ENCODE measurements around the gene RHOU.

The RHOU gene

DNA sequence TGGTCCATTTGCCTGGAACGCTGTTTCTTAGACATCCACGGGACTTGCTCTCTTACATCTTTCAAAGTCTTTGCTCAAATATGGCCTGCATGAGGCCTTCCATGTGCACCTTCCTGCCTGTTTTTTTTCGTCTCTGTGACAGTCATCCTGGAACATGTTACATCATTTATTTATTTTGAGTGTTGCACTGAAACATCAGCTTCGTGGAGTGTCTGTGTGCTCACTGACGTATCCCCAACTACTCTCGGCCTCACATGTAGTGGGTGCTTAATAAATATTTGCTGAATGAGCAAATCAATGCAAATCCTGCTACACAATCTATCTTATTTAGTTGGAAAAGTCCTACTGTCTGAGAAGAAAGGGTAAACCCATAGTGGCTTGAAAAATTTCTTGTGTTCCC, 11.4 kb upstream of the RHOU start:
- TF ChIP-seq, protein P1, sequence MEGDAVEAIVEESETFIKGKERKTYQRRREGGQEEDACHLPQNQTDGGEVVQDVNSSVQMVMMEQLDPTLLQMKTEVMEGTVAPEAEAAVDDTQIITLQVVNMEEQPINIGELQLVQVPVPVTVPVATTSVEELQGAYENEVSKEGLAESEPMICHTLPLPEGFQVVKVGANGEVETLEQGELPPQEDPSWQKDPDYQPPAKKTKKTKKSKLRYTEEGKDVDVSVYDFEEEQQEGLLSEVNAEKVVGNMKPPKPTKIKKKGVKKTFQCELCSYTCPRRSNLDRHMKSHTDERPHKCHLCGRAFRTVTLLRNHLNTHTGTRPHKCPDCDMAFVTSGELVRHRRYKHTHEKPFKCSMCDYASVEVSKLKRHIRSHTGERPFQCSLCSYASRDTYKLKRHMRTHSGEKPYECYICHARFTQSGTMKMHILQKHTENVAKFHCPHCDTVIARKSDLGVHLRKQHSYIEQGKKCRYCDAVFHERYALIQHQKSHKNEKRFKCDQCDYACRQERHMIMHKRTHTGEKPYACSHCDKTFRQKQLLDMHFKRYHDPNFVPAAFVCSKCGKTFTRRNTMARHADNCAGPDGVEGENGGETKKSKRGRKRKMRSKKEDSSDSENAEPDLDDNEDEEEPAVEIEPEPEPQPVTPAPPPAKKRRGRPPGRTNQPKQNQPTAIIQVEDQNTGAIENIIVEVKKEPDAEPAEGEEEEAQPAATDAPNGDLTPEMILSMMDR (IDR thresholded peaks at IDR 0.05; ENCODE audit: borderline replicate concordance, insufficient read depth, low read depth, low read length): no peak

GRCh38 chr1:228725178-228725577, 10.1 kb upstream of the RHOU start:
- H3K4me3 ChIP-seq (ENCODE audit: low read depth, low read length): no peak overlapping the region
- TF ChIP-seq, protein P1 (IDR thresholded peaks at IDR 0.05; ENCODE audit: borderline replicate concordance, insufficient read depth, low read depth, low read length): no peak

More for the DNA sequence above, 11.4 kb upstream of the RHOU start:
- H3K4me3 ChIP-seq (ENCODE audit: low read depth, low read length): no peak overlapping the region

- TF ChIP-seq, protein P1 (IDR thresholded peaks at IDR 0.05; ENCODE audit: borderline replicate concordance, insufficient read depth, low read depth, low read length): no peak
- H3K4me3 ChIP-seq (ENCODE audit: low read depth, low read length): no peak overlapping the region
Observed at GRCh38 chr1:228727681-228728171, 7.6 kb upstream of the RHOU start.

DNA sequence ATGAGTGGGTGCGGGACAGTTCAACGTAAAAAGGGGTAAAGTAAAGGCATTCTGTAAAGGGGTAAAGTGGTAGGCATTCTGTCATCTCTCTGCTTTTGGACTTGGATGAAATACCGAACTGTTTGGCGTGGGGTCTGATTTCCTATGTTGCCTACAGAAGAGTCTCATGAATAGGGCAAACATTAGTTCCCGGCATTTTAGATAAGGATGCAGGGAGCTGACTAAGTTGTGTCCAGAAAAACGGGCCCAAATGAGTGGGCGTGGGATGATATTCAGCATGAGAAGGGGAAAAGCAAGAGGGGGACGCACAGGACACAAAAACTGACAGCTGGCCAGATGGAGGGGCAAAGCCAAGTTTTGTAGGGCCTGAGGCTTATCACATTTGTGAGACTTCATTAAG, 2.9 kb upstream of the RHOU start:
- H3K4me3 ChIP-seq (ENCODE audit: low read depth, low read length): no peak overlapping the region
- TF ChIP-seq, protein P1 (IDR thresholded peaks at IDR 0.05; ENCODE audit: borderline replicate concordance, insufficient read depth, low read depth, low read length): no peak

GRCh38 chr1:228733576-228733975, 1.7 kb upstream of the RHOU start:
- no peak overlapping the region for H3K4me3 ChIP-seq (ENCODE audit: low read depth, low read length)
- TF ChIP-seq, protein P1 (IDR thresholded peaks at IDR 0.05; ENCODE audit: borderline replicate concordance, insufficient read depth, low read depth, low read length): no peak

GRCh38 chr1:228735871-228736586, 750 bp downstream of the RHOU start:
- no peak overlapping the region for H3K4me3 ChIP-seq (ENCODE audit: low read depth, low read length)
- TF ChIP-seq, protein P1 (IDR thresholded peaks at IDR 0.05; ENCODE audit: borderline replicate concordance, insufficient read depth, low read depth, low read length): no peak

GRCh38 chr1:228736844-228737445, 1.7 kb downstream of the RHOU start:
- no peak overlapping the region for H3K4me3 ChIP-seq (ENCODE audit: low read depth, low read length)
- TF ChIP-seq, protein P1 (IDR thresholded peaks at IDR 0.05; ENCODE audit: borderline replicate concordance, insufficient read depth, low read depth, low read length): no peak
